Measurements from ENCODE around the gene RASA3. TPM values are rescaled to one million over a fixed set of nuclear protein-coding genes. Genes with fewer than 3 reads are reported as not detected.

Gene RASA3
- total RNA-seq, 2 donors from 2014 or later, result 28.8 to 30.1 TPM

- peak; percentile 49 for DNase-seq (ENCODE audit: low spot score)
Observed at GRCh38 chr13:113964251-113964995, 168.0 kb downstream of the RASA3 start.

GRCh38 chr13:113963376-113963775 is 169.0 kb downstream of the RASA3 start:
- DNase-seq (ENCODE audit: low spot score), result peak; percentile 45
- intact Hi-C loops (cut with DNase I), result no loop called here

More at GRCh38 chr13:113964251-113964995, 168.0 kb downstream of the RASA3 start:
- intact Hi-C loops (cut with DNase I), result no loop called here

GRCh38 chr13:113962975-113963374 is 169.4 kb downstream of the RASA3 start:
- peak; percentile 78 for DNase-seq (ENCODE audit: low spot score)
- intact Hi-C loops (cut with DNase I), result no loop called here

GRCh38 chr13:113962386-113962785 is 170.0 kb downstream of the RASA3 start:
- intact Hi-C loops (cut with DNase I), result no loop called here

GRCh38 chr13:113960276-113960948 is 172.0 kb downstream of the RASA3 start:
- no peak for DNase-seq (ENCODE audit: low spot score)
- intact Hi-C loops (cut with DNase I), result no loop called here

More at GRCh38 chr13:113962386-113962785, 170.0 kb downstream of the RASA3 start:
- no peak for DNase-seq (ENCODE audit: low spot score)

GRCh38 chr13:113959198-113959597 is 173.2 kb downstream of the RASA3 start:
- intact Hi-C loops (cut with DNase I), result no loop called here

GRCh38 chr13:113958373-113958772 is 174.1 kb downstream of the RASA3 start:
- intact Hi-C loops (cut with DNase I), result no loop called here
- no peak for DNase-seq (ENCODE audit: low spot score)

More at GRCh38 chr13:113959198-113959597, 173.2 kb downstream of the RASA3 start:
- no peak for DNase-seq (ENCODE audit: low spot score)

- intact Hi-C loops (cut with DNase I), result no loop called here
- peak; percentile 71 for DNase-seq (ENCODE audit: low spot score)
Observed at GRCh38 chr13:113956571-113956970, 175.9 kb downstream of the RASA3 start.

- DNase-seq (ENCODE audit: low spot score), result no peak
- intact Hi-C loops (cut with DNase I), result no loop called here
Observed at GRCh38 chr13:113955691-113956090, 176.7 kb downstream of the RASA3 start.

GRCh38 chr13:113955235-113955634 is 177.2 kb downstream of the RASA3 start:
- intact Hi-C loops (cut with DNase I), result no loop called here
- DNase-seq (ENCODE audit: low spot score), result peak; percentile 24

GRCh38 chr13:113954046-113954835 is 178.2 kb downstream of the RASA3 start:
- intact Hi-C loops (cut with DNase I), result loop anchor here in 1 of 2 donors (5.0 kb wide), 1 partner anchor 273 kb away; no protein-coding TSS in a partner anchor
- DNase-seq (ENCODE audit: low spot score), result peak; percentile 75

- intact Hi-C loops (cut with DNase I), result loop anchor here (2.0 to 5.0 kb wide), 2 partner anchors 273 to 274 kb away; no protein-coding TSS in a partner anchor
- no peak for DNase-seq (ENCODE audit: low spot score)
Observed at GRCh38 chr13:113953561-113953960, 178.9 kb downstream of the RASA3 start.

- intact Hi-C loops (cut with DNase I), result loop anchor here (2.0 to 5.0 kb wide), 2 partner anchors 274 kb away; no protein-coding TSS in a partner anchor
- DNase-seq (ENCODE audit: low spot score), result peak; percentile 72
Observed at GRCh38 chr13:113952983-113953520, 179.4 kb downstream of the RASA3 start.

- intact Hi-C loops (cut with DNase I), result loop anchor here (2.0 to 5.0 kb wide), 2 partner anchors 274 to 275 kb away; no protein-coding TSS in a partner anchor
- peak; percentile 78 for DNase-seq (ENCODE audit: low spot score)
Observed at GRCh38 chr13:113952151-113952982, 180.1 kb downstream of the RASA3 start.

GRCh38 chr13:113951246-113951999 is 181.0 kb downstream of the RASA3 start:
- intact Hi-C loops (cut with DNase I), result loop anchor here in 1 of 2 donors (5.0 kb wide), 1 partner anchor 276 kb away; no protein-coding TSS in a partner anchor
- peak; percentile 97 for DNase-seq (ENCODE audit: low spot score)

GRCh38 chr13:113950451-113951245 is 181.8 kb downstream of the RASA3 start:
- intact Hi-C loops (cut with DNase I), result loop anchor here in 1 of 2 donors (5.0 kb wide), 1 partner anchor 277 kb away; no protein-coding TSS in a partner anchor
- peak; percentile 83 for DNase-seq (ENCODE audit: low spot score)

GRCh38 chr13:113949546-113949945 is 182.9 kb downstream of the RASA3 start:
- intact Hi-C loops (cut with DNase I), result no loop called here
- peak; percentile 46 for DNase-seq (ENCODE audit: low spot score)

All from posterior vena cava (tissue), 2 donors.